HEK293T (cell line): ENCODE data around the gene CISD3.

Experiments used
- CTCF ChIA-PET: fragments of 350-600 bp; formaldehyde crosslinking; extraction: SDS; loops from one replicate; lab custom pipeline; 2021; ENCODE audit warnings: antibody characterized with exemption, inconsistent platforms; lab: Yijun Ruan, JAX
- POLR2A ChIA-PET: fragments of 350-600 bp; formaldehyde crosslinking; extraction: SDS; loops from one replicate; lab custom pipeline; 2020; ENCODE audit warnings: antibody characterized with exemption, inconsistent platforms; lab: Yijun Ruan, JAX
- DNase-seq: peaks from one replicate; pipeline ENCODE4 v3.0.0; 2012; ENCODE audit warnings: mixed read lengths; ENCODE audit errors: extremely low spot score
- ARNT ChIP-seq: fragments of 450-650 bp; IDR thresholded peaks from 2 replicates; pipeline ENCODE4 v1.6.1; 2017; ENCODE audit warnings: mild to moderate bottlenecking
- BHLHE40 ChIP-seq: fragments of 450-650 bp; IDR thresholded peaks from 2 replicates; pipeline ENCODE4 v1.6.1; 2016; ENCODE audit warnings: mild to moderate bottlenecking, moderate library complexity, borderline replicate concordance
- CTBP1 ChIP-seq: fragments of 450-650 bp; IDR thresholded peaks from 2 replicates; pipeline ENCODE4 v1.6.1; 2016; ENCODE audit warnings: borderline replicate concordance
- ELF4 ChIP-seq: fragments of 450-650 bp; IDR thresholded peaks from 2 replicates; pipeline ENCODE4 v1.6.1; 2017; ENCODE audit warnings: antibody characterized with exemption
- FOXA1 ChIP-seq: fragments of 450-650 bp; IDR thresholded peaks from 2 replicates; pipeline ENCODE4 v1.6.1; 2016; ENCODE audit warnings: mild to moderate bottlenecking
- FOXK2 ChIP-seq: fragments of 450-650 bp; IDR thresholded peaks from 2 replicates; pipeline ENCODE4 v1.6.1; 2016; ENCODE audit warnings: mild to moderate bottlenecking
- FOXM1 ChIP-seq: fragments of 450-650 bp; IDR thresholded peaks from 2 replicates; pipeline ENCODE4 v1.6.1; 2017; ENCODE audit warnings: mild to moderate bottlenecking, borderline replicate concordance
- HDGF ChIP-seq: fragments of 450-650 bp; IDR thresholded peaks from 2 replicates; pipeline ENCODE4 v1.6.1; 2017; ENCODE audit warnings: antibody characterized with exemption, borderline replicate concordance
- L3MBTL2 ChIP-seq: fragments of 450-650 bp; conservative IDR thresholded peaks from 2 replicates; pipeline ENCODE4 v1.6.1; 2016; ENCODE audit warnings: mild to moderate bottlenecking
- LEF1 ChIP-seq: fragments of 450-650 bp; IDR thresholded peaks from 2 replicates; pipeline ENCODE4 v1.6.1; 2017; ENCODE audit warnings: mild to moderate bottlenecking, borderline replicate concordance
- NFRKB ChIP-seq: fragments of 450-650 bp; IDR thresholded peaks from 2 replicates; pipeline ENCODE4 v1.6.1; 2016; ENCODE audit warnings: mild to moderate bottlenecking, moderate library complexity
- SP1 ChIP-seq: fragments of 450-650 bp; IDR thresholded peaks from 2 replicates; pipeline ENCODE4 v1.6.1; 2017
- SUZ12 ChIP-seq: fragments of 450-650 bp; IDR thresholded peaks from 2 replicates; pipeline ENCODE4 v1.6.1; 2016; ENCODE audit warnings: mild to moderate bottlenecking
- TARDBP ChIP-seq: fragments of 450-650 bp; IDR thresholded peaks from 2 replicates; pipeline ENCODE4 v1.6.1; 2016
- ZNF384 ChIP-seq: fragments of 450-650 bp; IDR thresholded peaks from 2 replicates; pipeline ENCODE4 v1.6.1; 2016
- TF ChIP-seq, protein P1 (sequence below): fragments of 450-650 bp; IDR thresholded peaks from 2 replicates; pipeline ENCODE4 v1.6.1; 2016

CISD3 gene

DNA sequence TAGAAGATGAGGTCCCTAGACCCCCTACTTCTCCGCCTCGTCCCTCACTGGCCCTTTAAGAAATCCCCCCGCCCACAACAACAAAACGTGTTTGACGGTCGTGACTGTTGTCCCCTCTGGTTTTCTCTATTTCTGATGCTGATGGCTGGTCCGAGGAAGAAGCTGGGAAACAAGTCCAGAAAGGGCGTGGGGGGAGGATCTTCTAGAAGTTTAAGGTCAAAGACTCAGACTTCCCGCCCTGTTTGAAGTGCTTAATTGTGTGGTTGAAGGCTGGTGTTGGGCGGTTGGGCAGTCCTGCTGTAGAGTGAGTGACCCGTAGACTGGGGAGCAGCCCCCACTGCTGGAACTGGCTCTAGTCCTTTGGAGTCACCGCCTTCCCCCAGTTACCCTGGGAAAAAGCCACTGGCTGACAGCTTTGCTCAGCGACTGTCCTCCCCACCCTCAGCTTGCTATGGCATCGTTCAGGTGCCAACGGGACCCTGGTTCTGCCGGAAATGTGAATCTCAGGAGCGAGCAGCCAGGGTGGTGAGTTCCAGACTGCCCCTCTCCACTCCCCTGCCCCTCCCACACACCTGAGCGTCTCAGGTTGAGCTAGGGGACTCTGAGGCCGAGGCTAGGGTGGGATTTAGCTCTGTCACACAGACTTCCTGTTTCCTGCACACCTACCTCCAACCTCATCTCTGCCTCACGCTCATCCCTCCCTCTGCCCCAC, 23.5 kb upstream of the CISD3 start:
- CTCF ChIA-PET, result interaction anchor here (1.2 kb wide), 2 partner anchors 22 to 29 kb away, joined by 3 read pairs; no protein-coding TSS in a partner anchor
- TF ChIP-seq L3MBTL2 (no peak), HDGF (no peak), CTBP1 (no peak), FOXK2 (no peak)
- DNase-seq, result no peak
- POLR2A ChIA-PET, result interaction anchor here (0.7 to 1.7 kb wide), 11 partner anchors 7 to 163 kb away, joined by 3 to 9 read pairs (median 4); partner anchors contain the start of genes LASP1 and PSMB3

DNA sequence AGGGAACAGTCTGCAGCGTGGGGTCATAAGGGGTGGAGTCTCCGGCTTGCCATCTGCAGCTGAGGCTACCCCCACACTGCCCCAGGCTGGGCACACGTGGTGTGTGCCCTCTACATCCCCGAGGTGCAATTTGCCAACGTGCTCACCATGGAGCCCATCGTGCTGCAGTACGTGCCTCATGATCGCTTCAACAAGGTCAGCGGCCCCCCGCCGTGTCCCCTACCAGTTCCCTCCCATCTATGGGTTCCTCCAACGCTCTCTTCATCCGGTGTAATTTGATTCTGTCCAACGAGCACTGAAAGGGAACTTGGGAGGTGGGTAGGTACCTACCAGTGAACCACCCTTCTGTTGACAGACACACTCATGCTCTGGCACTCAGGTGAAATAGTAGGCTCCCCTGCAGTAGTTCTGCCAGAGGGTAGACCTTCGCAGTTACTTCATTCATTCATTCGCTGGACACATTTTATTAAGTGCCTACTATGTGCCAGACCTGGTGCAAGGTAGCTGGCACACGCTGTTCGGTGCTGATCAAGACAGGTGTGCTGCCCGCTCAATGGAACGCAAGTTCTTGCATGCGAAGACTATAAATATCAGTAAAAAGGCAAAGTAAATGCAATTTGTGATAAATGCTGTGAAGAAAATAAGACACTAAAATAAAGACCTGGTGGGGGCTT, 22.3 kb upstream of the CISD3 start:
- POLR2A ChIA-PET, result interaction anchor here (1.6 to 1.7 kb wide), 2 partner anchors 10 to 23 kb away, joined by 6 read pairs; no protein-coding TSS in a partner anchor
- CTCF ChIA-PET, result interaction anchor here (1.2 to 1.8 kb wide), 2 partner anchors 27 to 28 kb away, joined by 3 to 9 read pairs; no protein-coding TSS in a partner anchor
- DNase-seq, result no peak
- TF ChIP-seq NFRKB (no peak), SP1 (no peak), FOXM1 (no peak), FOXK2 (no peak), HDGF (no peak), L3MBTL2 (no peak), ELF4 (no peak), ZNF384 (no peak), FOXA1 (no peak), BHLHE40 (no peak), ARNT (no peak), TARDBP (no peak), LEF1 (no peak), SUZ12 (no peak), CTBP1 (no peak)
- TF ChIP-seq, protein P1, sequence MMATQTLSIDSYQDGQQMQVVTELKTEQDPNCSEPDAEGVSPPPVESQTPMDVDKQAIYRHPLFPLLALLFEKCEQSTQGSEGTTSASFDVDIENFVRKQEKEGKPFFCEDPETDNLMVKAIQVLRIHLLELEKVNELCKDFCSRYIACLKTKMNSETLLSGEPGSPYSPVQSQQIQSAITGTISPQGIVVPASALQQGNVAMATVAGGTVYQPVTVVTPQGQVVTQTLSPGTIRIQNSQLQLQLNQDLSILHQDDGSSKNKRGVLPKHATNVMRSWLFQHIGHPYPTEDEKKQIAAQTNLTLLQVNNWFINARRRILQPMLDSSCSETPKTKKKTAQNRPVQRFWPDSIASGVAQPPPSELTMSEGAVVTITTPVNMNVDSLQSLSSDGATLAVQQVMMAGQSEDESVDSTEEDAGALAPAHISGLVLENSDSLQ, result no peak

DNA sequence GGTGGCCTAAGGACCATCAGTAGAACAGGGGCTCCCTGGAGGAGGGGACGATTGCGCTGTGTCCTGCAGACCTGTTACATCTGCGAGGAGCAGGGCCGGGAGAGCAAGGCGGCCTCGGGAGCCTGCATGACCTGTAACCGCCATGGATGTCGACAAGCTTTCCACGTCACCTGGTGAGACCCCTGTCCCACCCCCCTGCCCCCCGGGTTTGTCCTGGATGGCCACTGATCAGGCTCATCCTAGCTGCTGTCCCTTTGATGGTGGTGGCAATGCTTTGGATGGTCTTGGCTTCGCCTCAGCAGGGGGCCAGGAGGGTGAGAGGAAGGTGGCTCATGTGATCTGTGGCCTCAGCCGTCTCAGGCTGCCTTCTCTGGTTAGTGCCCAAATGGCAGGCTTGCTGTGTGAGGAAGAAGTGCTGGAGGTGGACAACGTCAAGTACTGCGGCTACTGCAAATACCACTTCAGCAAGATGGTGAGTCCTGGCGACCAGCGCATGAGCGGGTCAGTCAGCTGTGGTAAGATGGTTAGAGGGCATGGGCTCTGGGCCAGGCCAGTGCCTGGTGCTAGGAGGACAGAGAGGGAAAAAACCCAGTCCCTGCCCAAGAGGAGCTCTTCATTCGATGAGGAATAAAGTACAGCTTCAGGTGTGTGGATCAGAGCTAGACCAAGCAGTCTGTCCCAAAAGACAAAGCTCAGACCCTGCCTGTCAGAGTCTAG, 20.9 kb upstream of the CISD3 start:
- ChIA-PET POLR2A (interaction anchor here (1.1 to 1.5 kb wide), 3 partner anchors 22 to 40 kb away, joined by 3 read pairs; no protein-coding TSS in a partner anchor), CTCF (interaction anchor here (1.8 kb wide), 1 partner anchor 25 kb away, joined by 9 read pairs; no protein-coding TSS in a partner anchor)
- DNase-seq, result no peak
- TF ChIP-seq SUZ12 (no peak), CTBP1 (no peak), FOXA1 (no peak), ZNF384 (no peak), LEF1 (no peak), BHLHE40 (no peak), SP1 (no peak), HDGF (no peak), FOXK2 (no peak), ARNT (no peak), L3MBTL2 (no peak), ELF4 (no peak), TARDBP (no peak), FOXM1 (no peak), NFRKB (no peak)
- TF ChIP-seq, protein P1, result no peak

DNA sequence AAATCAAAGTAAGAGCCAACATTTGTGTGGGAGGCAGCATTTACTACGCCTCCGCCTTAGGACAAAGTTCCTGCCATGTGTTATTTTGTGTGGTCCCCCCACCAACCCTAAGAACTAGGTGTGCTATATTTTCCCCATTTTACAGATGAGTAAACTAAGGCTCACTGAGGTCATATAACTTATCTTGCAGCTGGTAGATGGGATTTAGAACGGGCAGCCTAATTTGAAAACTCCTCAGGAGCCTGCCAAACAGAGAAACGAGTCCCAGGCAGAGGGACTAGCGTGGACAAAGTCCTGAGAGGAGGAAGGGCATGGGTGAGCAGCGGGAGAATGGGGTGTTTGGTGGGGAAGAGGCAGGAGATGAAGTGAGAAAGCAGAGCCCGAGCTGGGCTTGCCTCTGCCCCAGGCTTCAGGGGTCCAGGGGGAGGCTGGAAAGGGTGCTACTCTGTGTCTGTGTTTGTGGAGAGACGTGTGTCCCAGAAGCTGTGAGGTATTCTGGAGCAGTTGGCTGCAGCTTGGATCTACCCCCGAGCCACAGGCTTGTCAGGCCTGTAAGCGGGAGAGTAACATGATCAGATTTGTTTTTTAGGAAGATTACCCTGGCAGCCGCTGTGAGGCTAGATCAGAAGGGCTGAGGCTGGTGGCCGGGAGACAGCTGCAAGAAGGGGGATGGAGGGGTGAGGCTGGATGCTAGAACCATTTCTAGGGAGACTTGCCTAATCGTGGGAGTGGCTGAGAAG, 20.1 kb upstream of the CISD3 start:
- POLR2A ChIA-PET, result interaction anchor here (0.8 to 1.7 kb wide), 6 partner anchors 9 to 42 kb away, joined by 3 to 9 read pairs (median 3); partner anchors contain the start of gene PSMB3
- CTCF ChIA-PET, result interaction anchor here (0.6 to 1.5 kb wide), 2 partner anchors 13 to 25 kb away, joined by 3 to 4 read pairs; no protein-coding TSS in a partner anchor

DNA sequence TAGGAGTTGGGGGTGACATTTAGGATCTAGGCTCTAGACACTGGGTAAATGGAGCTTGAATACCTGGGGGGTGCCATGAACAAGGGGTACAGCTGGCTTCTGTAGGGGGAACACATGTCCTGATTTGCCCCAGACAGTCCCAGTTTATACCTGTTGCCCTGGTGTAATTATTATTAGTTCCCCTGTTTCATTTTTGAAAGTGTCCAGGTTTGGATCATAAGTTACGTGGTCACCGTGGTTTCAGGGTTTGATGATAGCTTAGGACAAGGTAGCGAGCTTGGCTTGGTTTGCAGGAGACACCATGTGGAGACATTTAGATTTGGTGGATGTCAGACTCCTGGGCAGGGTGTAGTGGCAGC, 19.6 kb upstream of the CISD3 start:
- CTCF ChIA-PET, result interaction anchor here (0.6 to 1.5 kb wide), 2 partner anchors 13 to 25 kb away, joined by 3 to 4 read pairs; no protein-coding TSS in a partner anchor
- no peak for DNase-seq
- POLR2A ChIA-PET, result interaction anchor here (0.6 to 1.7 kb wide), 5 partner anchors 9 to 138 kb away, joined by 3 to 9 read pairs (median 3); partner anchors contain the start of gene PSMB3

More for the DNA sequence above, 20.1 kb upstream of the CISD3 start:
- no peak for DNase-seq
- no peak for TF ChIP-seq LEF1
- no peak for TF ChIP-seq TARDBP
- TF ChIP-seq FOXK2, result no peak

More for the DNA sequence above, 19.6 kb upstream of the CISD3 start:
- TF ChIP-seq SP1 (no peak), BHLHE40 (no peak), ZNF384 (no peak), FOXM1 (no peak), NFRKB (no peak), SUZ12 (no peak), HDGF (no peak), ELF4 (no peak)
- TF ChIP-seq, protein P1, result no peak
